AG09319 (cell line): ENCODE results near the gene UVSSA.

Source experiments
- DNase-seq: peaks from one replicate; pipeline ENCODE4 v3.0.0-alpha.2; 2010; ENCODE audit warnings: low read depth; ENCODE audit errors: extremely low read depth
- CTCF ChIP-seq: IDR thresholded peaks from 2 replicates; pipeline ENCODE4 v1.5.1; 2011; ENCODE audit warnings: low read depth, mild to moderate bottlenecking, inconsistent platforms, low read length, moderate library complexity

UVSSA gene

GRCh38 chr4:1346781-1347409 lies at the start of gene UVSSA:
UVSSA (plus strand) TSS chr4:1347208; CDS start chr4:1348092, 884 bp downstream.
- no peak for TF ChIP-seq CTCF
- peak; percentile 99 for DNase-seq

- TF ChIP-seq CTCF = no peak
Measured at GRCh38 chr4:1297456-1298325, 49.3 kb upstream of the UVSSA start.

GRCh38 chr4:1298461-1298860 lies 48.5 kb upstream of the UVSSA start:
- DNase-seq = no peak
- TF ChIP-seq CTCF = no peak

More at GRCh38 chr4:1297456-1298325, 49.3 kb upstream of the UVSSA start:
- no peak for DNase-seq

GRCh38 chr4:1299301-1299860 lies 47.6 kb upstream of the UVSSA start:
- no peak for TF ChIP-seq CTCF
- no peak for DNase-seq

- TF ChIP-seq CTCF = no peak
- no peak for DNase-seq
Measured at GRCh38 chr4:1300466-1301455, 46.2 kb upstream of the UVSSA start.

- no peak for DNase-seq
- no peak for TF ChIP-seq CTCF
Measured at GRCh38 chr4:1302159-1302558, 44.8 kb upstream of the UVSSA start.
